WTC11 (cell line): ENCODE measurements around the gene GRK4. TPM values are rescaled to one million over a fixed set of nuclear protein-coding genes. Genes with fewer than 3 reads are reported as not detected.
A peak's percentile ranks its signal among the peaks of the same experiment; 100 is the strongest.
"Not testable (repeated sequence)": the region's sequence is repeated elsewhere in the genome, so short reads cannot be mapped to it uniquely, and the experiment has no call there.

ENCODE experiments used
- ATAC-seq: fragments of 200-7000 bp; cut with Tn5 transposase; 2 replicates; pipeline ENCODE4 v1.10.0; 2021; ENCODE audit warnings: mild to moderate bottlenecking, moderate library complexity
- CTCF ChIA-PET: fragments of 300-600 bp; sonication (Branson Sonifier 250); formaldehyde crosslinking; loops from one replicate; lab custom pipeline; 2021; ENCODE audit warnings: antibody characterized with exemption; lab: Charles Lee
- POLR2A ChIA-PET: fragments of 350-600 bp; sonication (Branson Sonifier 250); formaldehyde crosslinking; loops from one replicate; lab custom pipeline; 2021; ENCODE audit warnings: antibody characterized with exemption; lab: Charles Lee
- DNase-seq: peaks from one replicate; pipeline ENCODE4 v3.0.0; 2021; ENCODE audit warnings: low spot score
- H3K27ac Mint-ChIP-seq: 2 replicates; pipeline ENCODE4 v1.8.0; 2021; ENCODE audit warnings: mixed read lengths
- H3K27me3 Mint-ChIP-seq: 2 replicates; pipeline ENCODE4 v1.8.0; 2021; ENCODE audit warnings: low read depth, mild to moderate bottlenecking, moderate library complexity, mixed read lengths
- H3K36me3 Mint-ChIP-seq: 2 replicates; pipeline ENCODE4 v1.8.0; 2021; ENCODE audit warnings: mixed read lengths
- H3K4me1 Mint-ChIP-seq: 2 replicates; pipeline ENCODE4 v1.8.0; 2022; ENCODE audit warnings: mixed read lengths
- H3K4me3 Mint-ChIP-seq: 2 replicates; pipeline ENCODE4 v1.8.0; 2021; ENCODE audit warnings: mild to moderate bottlenecking, moderate library complexity, mixed read lengths
- H3K9me3 Mint-ChIP-seq: 2 replicates; pipeline ENCODE4 v1.8.0; 2021; ENCODE audit warnings: mixed read lengths
- ATF1 ChIP-seq: sonication (generic); formaldehyde crosslinking; IDR thresholded peaks from 2 replicates; pipeline ENCODE4 v1.8.1; 2023; ENCODE audit warnings: mild to moderate bottlenecking, moderate library complexity, missing genetic modification reagents
- FOXK1 ChIP-seq: sonication (generic); formaldehyde crosslinking; IDR thresholded peaks from 2 replicates; pipeline ENCODE4 v1.8.0; 2022; ENCODE audit warnings: mild to moderate bottlenecking, moderate library complexity, missing genetic modification reagents
- JAZF1 ChIP-seq: fragments of 250-450 bp; sonication (Bioruptor Pico); IDR thresholded peaks from 2 replicates; pipeline ENCODE4 v1.9.0; 2021; ENCODE audit warnings: moderate library complexity, mild to moderate bottlenecking, inconsistent platforms
- RORB ChIP-seq: fragments of 250-450 bp; sonication (Bioruptor Pico); IDR thresholded peaks from 2 replicates; pipeline ENCODE4 v1.9.0; 2021; ENCODE audit warnings: mild to moderate bottlenecking
- SP1 ChIP-seq: sonication (generic); formaldehyde crosslinking; conservative IDR thresholded peaks from 2 replicates; pipeline ENCODE4 v1.8.1; 2022; ENCODE audit warnings: missing genetic modification reagents
- TEAD1 ChIP-seq: sonication (generic); formaldehyde crosslinking; IDR thresholded peaks from 2 replicates; pipeline ENCODE4 v1.8.0; 2022; ENCODE audit warnings: mild to moderate bottlenecking, missing genetic modification reagents
- ZNF121 ChIP-seq: sonication (generic); formaldehyde crosslinking; IDR thresholded peaks from 2 replicates; pipeline ENCODE4 v1.8.0; 2023; ENCODE audit warnings: missing genetic modification reagents
- total RNA-seq: library from RNA; stranded (reverse); gene quantifications from 3 replicates; pipeline ENCODE4 v1.2.3, GENCODE V29; 2021
- TF ChIP-seq, protein P1 (sequence below): sonication (generic); formaldehyde crosslinking; IDR thresholded peaks from 2 replicates; pipeline ENCODE4 v1.8.1; 2022; ENCODE audit warnings: low read depth, mild to moderate bottlenecking, moderate library complexity, missing genetic modification reagents, borderline replicate concordance
- TF ChIP-seq, protein P2 (sequence below): sonication (generic); formaldehyde crosslinking; IDR thresholded peaks from 2 replicates; pipeline ENCODE4 v1.8.1; 2023; ENCODE audit warnings: mild to moderate bottlenecking, moderate library complexity, missing genetic modification reagents
- TF ChIP-seq, protein P3 (sequence below): sonication (generic); formaldehyde crosslinking; IDR thresholded peaks from 2 replicates; pipeline ENCODE4 v1.8.1; 2023; ENCODE audit warnings: mild to moderate bottlenecking, missing genetic modification reagents
- TF ChIP-seq, protein P4 (sequence below): sonication (generic); formaldehyde crosslinking; IDR thresholded peaks from 2 replicates; pipeline ENCODE4 v1.8.0; 2023; ENCODE audit warnings: mild to moderate bottlenecking, missing genetic modification reagents
- TF ChIP-seq, protein P5 (sequence below): sonication (generic); formaldehyde crosslinking; IDR thresholded peaks from 2 replicates; pipeline ENCODE4 v1.8.0; 2022; ENCODE audit warnings: mild to moderate bottlenecking, missing genetic modification reagents

GRK4 gene
- total RNA-seq, 1 experiment from 2014 or later = 1.4 TPM

DNA sequence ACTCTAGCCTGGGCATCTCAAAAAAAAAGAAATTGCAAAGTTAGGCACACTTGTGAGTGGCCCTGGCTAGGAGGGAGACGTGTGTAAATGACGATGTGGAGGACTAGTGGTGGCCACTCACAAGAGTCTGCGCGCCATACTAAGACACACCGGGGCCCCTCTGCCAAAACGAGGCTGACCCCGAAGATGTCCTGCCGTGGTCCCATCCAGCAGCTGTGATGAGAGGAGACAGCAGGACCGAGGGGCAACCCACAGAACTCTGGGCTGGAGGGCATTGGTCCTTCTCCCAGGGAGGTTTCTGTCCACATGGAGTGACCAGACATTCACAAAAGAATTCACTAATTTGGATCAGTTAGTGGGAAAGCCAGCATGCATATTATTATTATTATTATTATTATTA, 47.6 kb upstream of the GRK4 start (continued):
- TF ChIP-seq, protein P1, sequence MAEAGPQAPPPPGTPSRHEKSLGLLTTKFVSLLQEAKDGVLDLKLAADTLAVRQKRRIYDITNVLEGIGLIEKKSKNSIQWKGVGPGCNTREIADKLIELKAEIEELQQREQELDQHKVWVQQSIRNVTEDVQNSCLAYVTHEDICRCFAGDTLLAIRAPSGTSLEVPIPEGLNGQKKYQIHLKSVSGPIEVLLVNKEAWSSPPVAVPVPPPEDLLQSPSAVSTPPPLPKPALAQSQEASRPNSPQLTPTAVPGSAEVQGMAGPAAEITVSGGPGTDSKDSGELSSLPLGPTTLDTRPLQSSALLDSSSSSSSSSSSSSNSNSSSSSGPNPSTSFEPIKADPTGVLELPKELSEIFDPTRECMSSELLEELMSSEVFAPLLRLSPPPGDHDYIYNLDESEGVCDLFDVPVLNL (CRISPR knock-in tag) = no peak
- TF ChIP-seq JAZF1 (CRISPR knock-in tag) (no peak), ATF1 (no peak), RORB (CRISPR knock-in tag) (no peak)
- TF ChIP-seq, protein P2, sequence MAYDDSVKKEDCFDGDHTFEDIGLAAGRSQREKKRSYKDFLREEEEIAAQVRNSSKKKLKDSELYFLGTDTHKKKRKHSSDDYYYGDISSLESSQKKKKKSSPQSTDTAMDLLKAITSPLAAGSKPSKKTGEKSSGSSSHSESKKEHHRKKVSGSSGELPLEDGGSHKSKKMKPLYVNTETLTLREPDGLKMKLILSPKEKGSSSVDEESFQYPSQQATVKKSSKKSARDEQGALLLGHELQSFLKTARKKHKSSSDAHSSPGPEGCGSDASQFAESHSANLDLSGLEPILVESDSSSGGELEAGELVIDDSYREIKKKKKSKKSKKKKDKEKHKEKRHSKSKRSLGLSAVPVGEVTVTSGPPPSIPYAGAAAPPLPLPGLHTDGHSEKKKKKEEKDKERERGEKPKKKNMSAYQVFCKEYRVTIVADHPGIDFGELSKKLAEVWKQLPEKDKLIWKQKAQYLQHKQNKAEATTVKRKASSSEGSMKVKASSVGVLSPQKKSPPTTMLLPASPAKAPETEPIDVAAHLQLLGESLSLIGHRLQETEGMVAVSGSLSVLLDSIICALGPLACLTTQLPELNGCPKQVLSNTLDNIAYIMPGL (CRISPR knock-in tag) = no peak

DNA sequence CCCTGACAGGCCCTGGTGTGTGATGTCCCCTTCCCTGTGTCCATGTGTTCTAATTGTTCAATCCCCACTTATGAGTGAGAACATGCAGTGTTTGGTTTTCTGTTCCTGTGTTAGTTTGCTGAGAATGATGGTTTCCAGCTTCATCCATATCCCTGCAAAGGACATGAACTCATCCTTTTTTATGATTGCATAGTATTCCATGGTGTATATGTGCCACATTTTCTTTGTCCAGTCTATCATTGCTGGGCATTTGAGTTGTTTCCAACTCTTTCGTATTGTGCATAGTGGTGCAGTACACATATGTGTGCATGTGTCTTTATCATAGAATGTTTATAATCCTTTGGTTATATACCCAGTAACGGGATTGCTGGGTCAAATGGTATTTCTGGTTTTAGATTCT, 46.7 kb upstream of the GRK4 start:
- H3K4me1 Mint-ChIP-seq, POLR2A ChIA-PET, H3K4me3 Mint-ChIP-seq: not testable (repeated sequence)

DNA sequence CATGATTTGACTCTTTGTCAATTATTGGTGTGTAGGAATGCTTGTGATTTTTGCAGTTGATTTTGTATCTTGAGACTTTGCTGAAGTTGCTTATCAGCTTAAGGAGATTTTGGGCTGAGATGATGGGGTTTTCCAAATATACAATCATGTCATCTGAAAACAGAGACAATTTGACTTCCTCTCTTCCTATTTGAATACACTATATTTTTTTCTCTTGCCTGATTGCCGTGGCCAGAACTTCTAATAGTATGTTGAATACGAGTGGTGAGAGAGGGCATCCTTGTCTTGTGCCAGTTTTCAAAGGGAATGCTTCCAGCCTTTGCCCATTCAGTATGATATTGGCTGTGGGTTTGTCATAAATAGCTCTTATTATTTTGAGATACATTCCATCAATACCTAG, 45.1 kb upstream of the GRK4 start:
- Mint-ChIP-seq H3K36me3 (peaks cover 86% of the 10 kb centered on the region), H3K4me1 (peaks cover 20% of the 10 kb centered on the region), H3K9me3 (peaks cover 51% of the 10 kb centered on the region)
- POLR2A ChIA-PET, DNase-seq, H3K27me3 Mint-ChIP-seq, H3K4me3 Mint-ChIP-seq, CTCF ChIA-PET, ATAC-seq, H3K27ac Mint-ChIP-seq: not testable (repeated sequence)

More for the DNA sequence above, 46.7 kb upstream of the GRK4 start:
- DNase-seq, H3K27ac Mint-ChIP-seq, CTCF ChIA-PET, H3K27me3 Mint-ChIP-seq, ATAC-seq: not testable (repeated sequence)
- Mint-ChIP-seq H3K9me3 (peaks cover 43% of the 10 kb centered on the region), H3K36me3 (peaks cover 77% of the 10 kb centered on the region)

DNA sequence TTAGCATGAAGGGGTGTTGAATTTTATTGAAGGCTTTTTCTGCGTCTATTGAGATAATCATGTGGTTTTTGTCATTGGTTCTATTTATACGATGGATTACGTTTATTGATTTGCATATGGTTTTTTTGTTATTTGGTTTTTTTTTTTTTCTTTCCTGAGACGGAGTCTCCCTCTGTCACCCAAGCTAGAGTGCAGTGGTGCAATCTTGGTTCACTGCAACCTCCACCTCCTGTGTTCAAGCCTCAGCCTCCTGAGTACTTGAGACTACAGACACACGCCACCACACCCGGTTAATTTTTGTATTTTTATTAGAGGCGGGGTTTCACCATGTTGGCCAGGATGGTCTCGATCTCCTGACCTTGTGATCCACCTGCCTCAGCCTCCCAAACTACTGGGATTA, 44.7 kb upstream of the GRK4 start:
- Mint-ChIP-seq H3K36me3 (peaks cover 90% of the 10 kb centered on the region), H3K9me3 (peaks cover 55% of the 10 kb centered on the region), H3K4me1 (peaks cover 24% of the 10 kb centered on the region)
- DNase-seq, H3K4me3 Mint-ChIP-seq, ATAC-seq, H3K27ac Mint-ChIP-seq, CTCF ChIA-PET, H3K27me3 Mint-ChIP-seq, POLR2A ChIA-PET: not testable (repeated sequence)

DNA sequence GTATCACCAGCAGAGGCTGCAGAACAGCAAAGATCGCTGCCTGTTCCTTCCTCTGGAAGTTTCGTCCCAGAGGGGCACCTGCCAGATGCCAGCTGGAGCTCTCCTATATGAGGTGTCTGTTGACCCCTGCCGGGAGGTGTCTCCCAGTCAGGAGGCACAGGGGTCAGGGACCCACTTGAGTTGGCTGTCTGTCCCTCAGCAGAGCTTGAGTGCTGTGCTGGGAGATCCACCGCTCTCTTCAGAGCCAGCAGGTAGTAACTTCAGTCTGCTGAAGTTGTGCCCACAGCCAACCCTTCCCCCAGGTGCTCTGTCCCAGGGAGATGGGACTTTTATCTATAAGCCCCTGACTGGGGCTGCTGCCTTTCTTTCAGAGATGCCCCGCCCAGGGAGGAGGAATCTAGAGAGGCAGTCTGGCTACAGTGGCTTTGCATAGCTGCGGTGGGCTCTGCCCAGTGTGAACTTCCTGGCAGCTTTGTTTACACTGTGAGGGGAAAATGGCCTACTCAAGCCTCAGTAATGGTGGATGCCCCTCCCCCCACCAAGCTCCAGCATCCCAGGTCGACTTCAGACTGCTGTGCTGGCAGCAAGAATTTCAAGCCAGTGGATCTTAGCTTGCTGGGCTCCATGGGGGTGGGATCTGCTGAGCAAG, 40.8 kb upstream of the GRK4 start:
- Mint-ChIP-seq H3K4me1 (peaks cover 34% of the 10 kb centered on the region), H3K9me3 (peaks cover 47% of the 10 kb centered on the region), H3K36me3 (peaks cover 79% of the 10 kb centered on the region)
- DNase-seq = peak; percentile 67
- TF ChIP-seq TEAD1 (CRISPR knock-in tag) = peak; percentile 37; the same call in 1 of the 2 replicates
- peak; percentile 89; the same call in 1 of the 2 replicates for TF ChIP-seq ZNF121
- peak; percentile 91 for TF ChIP-seq FOXK1 (CRISPR knock-in tag)
- TF ChIP-seq, protein P3, sequence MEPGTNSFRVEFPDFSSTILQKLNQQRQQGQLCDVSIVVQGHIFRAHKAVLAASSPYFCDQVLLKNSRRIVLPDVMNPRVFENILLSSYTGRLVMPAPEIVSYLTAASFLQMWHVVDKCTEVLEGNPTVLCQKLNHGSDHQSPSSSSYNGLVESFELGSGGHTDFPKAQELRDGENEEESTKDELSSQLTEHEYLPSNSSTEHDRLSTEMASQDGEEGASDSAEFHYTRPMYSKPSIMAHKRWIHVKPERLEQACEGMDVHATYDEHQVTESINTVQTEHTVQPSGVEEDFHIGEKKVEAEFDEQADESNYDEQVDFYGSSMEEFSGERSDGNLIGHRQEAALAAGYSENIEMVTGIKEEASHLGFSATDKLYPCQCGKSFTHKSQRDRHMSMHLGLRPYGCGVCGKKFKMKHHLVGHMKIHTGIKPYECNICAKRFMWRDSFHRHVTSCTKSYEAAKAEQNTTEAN (CRISPR knock-in tag) = 0 out of 2 replicates have a peak, but pooled peaks have one; percentile 45
- TF ChIP-seq SP1 (CRISPR knock-in tag) = peak; percentile 57
- TF ChIP-seq, protein P4, sequence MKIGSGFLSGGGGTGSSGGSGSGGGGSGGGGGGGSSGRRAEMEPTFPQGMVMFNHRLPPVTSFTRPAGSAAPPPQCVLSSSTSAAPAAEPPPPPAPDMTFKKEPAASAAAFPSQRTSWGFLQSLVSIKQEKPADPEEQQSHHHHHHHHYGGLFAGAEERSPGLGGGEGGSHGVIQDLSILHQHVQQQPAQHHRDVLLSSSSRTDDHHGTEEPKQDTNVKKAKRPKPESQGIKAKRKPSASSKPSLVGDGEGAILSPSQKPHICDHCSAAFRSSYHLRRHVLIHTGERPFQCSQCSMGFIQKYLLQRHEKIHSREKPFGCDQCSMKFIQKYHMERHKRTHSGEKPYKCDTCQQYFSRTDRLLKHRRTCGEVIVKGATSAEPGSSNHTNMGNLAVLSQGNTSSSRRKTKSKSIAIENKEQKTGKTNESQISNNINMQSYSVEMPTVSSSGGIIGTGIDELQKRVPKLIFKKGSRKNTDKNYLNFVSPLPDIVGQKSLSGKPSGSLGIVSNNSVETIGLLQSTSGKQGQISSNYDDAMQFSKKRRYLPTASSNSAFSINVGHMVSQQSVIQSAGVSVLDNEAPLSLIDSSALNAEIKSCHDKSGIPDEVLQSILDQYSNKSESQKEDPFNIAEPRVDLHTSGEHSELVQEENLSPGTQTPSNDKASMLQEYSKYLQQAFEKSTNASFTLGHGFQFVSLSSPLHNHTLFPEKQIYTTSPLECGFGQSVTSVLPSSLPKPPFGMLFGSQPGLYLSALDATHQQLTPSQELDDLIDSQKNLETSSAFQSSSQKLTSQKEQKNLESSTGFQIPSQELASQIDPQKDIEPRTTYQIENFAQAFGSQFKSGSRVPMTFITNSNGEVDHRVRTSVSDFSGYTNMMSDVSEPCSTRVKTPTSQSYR (CRISPR knock-in tag) = peak; percentile 92
- TF ChIP-seq, protein P5, sequence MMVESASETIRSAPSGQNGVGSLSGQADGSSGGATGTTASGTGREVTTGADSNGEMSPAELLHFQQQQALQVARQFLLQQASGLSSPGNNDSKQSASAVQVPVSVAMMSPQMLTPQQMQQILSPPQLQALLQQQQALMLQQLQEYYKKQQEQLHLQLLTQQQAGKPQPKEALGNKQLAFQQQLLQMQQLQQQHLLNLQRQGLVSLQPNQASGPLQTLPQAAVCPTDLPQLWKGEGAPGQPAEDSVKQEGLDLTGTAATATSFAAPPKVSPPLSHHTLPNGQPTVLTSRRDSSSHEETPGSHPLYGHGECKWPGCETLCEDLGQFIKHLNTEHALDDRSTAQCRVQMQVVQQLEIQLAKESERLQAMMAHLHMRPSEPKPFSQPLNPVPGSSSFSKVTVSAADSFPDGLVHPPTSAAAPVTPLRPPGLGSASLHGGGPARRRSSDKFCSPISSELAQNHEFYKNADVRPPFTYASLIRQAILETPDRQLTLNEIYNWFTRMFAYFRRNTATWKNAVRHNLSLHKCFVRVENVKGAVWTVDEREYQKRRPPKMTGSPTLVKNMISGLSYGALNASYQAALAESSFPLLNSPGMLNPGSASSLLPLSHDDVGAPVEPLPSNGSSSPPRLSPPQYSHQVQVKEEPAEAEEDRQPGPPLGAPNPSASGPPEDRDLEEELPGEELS (CRISPR knock-in tag) = peak; percentile 83; the same call in 1 of the 2 replicates
- TF ChIP-seq, all 79 proteins: peak for 7; not testable (repeated sequence) for 72
- ATAC-seq = peak; percentile 38
- POLR2A ChIA-PET = interaction anchor here (1.0 kb wide), 1 partner anchor 19 kb away, joined by 3 read pairs; no protein-coding TSS in a partner anchor
- Mint-ChIP-seq H3K27ac (peak overlapping the region; percentile 98), H3K4me3 (peak overlapping the region; percentile 35; the same call in 1 of the 2 replicates)
- H3K27me3 Mint-ChIP-seq = not testable (repeated sequence)
- CTCF ChIA-PET = interaction anchor here (0.8 to 1.9 kb wide), 4 partner anchors 15 to 73 kb away, joined by 3 to 6 read pairs (median 4); no protein-coding TSS in a partner anchor
